ENCODE measurements around the gene PARP8.
A peak's percentile ranks its signal among the peaks of the same experiment; 100 is the strongest.
"Not testable (repeated sequence)": the region's sequence is repeated elsewhere in the genome, so short reads cannot be mapped to it uniquely, and the experiment has no call there.

Gene PARP8

GRCh38 chr5:50687548-50687947, 21.1 kb downstream of the PARP8 start:
- no peak for DNase-seq

DNA sequence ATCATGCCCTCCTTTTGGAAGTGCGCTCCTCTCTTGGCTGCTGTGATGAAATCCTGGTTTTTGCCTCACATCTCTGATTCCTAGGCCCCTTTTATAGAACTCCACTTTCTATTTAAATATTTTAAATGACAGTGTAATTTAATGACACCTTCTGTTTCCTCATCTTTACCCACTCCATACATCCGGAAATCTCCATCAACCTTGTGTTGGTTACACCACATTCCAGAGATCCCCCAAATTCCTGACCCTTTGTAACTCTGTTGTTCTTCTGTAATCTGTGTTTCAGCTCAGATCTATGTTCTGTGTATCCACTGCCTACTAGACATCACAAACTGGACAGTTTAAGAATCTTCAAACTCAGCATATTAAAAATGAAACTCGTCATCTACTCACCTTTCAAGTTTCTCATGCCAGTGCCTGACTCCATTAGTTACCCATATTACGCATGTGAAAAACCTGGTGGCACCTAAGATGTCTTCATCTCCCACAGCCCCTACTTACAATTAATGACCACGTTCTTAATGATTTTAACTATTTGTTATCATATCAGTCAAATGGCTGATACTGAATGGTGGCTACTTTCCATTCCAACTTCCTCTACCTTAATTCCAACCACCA, 25.1 kb downstream of the PARP8 start:
- no peak for DNase-seq

GRCh38 chr5:50694027-50694590, 27.7 kb downstream of the PARP8 start:
- DNase-seq: peak; percentile 34

DNA sequence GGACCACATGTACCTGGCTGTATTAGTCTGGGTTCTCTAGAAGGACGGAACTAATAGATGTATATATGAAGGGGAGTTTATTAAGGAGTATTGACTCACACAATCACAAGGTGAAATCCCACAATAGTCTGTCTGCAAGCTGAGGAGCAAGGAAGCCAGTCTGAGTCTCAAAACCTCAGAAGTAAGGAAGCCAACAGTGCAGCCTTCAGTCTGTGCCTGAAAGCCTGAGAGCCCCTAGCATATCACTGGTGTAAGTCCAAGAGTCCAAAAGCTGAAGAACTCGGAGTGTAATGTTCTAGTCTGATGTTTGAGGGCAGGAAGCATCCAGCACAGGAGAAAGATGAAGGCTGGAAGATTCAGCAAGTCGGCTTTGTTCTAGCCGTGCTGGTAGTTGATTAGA, 28.2 kb downstream of the PARP8 start:
- not testable (repeated sequence) for DNase-seq

DNA sequence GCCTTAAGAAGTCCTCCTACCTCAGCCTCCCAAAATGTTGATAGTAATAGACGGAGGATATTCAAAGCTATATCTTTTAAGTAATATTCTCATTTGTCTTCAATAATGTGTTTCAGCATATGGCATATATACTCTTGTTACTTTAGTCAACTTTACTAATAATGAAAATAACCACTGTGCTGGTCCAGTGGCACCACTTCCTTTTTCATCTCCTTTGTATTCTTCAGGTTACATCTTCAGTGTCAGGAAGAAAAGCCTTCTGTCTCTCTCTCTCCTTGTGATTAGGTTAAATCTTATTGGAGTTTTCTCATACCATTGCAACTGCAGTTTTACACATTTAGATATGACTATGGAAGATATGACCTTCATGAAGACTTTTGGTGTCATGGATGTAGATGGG, 31.3 kb downstream of the PARP8 start:
- no peak for DNase-seq

DNA sequence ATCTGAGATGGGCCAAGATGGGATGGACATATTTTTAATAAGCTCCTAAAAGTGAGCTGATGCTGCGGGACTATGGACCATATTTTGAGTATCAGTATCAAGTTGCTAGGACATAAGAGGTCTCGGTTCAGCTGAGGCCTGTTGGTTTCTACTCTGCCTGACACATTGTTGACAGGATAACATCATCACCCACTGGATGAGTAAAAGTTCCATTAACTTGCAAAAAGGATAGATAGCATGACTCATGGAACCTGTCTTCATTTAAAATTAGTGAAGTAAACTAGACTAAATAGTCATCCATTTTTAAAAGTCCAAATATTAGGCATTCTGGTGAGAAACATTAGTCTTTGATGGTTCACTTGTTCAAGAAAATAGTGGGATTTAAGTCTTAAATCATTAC, 33.3 kb downstream of the PARP8 start:
- no peak for DNase-seq

DNA sequence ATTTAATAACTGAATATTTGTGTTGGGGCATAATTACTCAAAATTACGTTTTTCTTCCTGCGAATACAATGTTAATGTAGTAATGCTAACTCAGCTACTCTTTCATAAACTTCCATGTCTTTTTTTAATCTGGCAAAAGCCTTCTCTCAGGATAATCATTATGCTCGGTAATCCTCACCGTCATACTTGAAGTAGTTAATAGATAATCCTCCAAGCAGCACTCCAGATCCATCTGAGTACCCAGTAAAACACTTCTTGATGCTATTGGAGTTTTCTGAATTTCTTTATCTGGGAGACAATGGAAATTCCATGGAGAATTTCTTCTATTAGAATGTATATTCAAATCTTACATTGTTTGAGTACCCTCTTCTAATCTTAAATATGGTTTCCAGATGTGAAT, 34.3 kb downstream of the PARP8 start:
- DNase-seq: no peak

DNA sequence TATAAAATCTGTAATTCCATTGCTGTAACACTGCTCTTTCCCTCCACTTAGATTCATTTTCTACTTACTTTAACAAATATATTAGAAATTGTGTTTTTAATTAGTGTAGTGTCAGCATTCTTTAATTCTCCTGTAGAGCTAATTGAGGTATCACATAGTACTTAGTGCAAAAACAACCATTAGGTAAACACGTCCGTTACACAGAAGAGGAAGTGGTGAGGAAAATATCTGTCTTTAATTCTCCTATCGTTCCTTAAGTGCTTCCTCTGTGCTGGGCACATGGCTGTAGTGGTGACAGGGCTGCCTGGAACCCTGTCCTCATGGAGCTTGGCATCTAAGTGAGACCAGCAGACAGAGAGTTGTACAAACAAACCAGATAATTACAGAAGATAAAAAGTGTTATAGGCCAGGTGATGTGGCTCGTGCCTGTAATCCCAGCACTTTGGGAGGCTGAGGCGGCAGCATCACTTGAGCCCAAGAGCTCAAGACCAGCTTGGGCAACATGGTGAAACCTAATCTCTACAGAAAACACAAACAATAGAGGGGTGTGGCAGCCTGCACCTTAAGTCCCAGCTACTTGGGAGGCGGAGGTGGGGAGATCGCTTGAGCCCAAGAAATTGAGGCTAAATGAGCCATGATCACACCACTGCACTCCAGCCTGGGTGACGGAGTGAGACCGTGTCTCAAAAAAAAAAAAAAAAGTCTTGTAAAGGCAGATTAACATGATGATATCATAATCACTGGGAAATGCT, 36.4 kb downstream of the PARP8 start:
- peak; percentile 6 for DNase-seq

DNA sequence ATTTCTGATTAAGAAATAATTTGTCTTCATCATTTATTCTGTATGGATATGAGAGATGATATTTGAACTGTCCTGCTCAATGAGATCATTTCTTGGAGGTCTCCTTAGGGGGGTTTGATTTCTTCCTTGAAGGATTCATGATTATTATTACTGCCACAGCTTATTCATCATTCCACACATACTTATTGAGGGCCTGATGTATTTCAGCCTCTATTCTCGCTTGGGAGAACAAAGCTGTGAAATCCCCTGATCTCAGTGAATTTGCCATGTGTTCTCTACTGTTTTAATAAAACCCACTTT, 36.9 kb downstream of the PARP8 start:
- no peak for DNase-seq

DNA sequence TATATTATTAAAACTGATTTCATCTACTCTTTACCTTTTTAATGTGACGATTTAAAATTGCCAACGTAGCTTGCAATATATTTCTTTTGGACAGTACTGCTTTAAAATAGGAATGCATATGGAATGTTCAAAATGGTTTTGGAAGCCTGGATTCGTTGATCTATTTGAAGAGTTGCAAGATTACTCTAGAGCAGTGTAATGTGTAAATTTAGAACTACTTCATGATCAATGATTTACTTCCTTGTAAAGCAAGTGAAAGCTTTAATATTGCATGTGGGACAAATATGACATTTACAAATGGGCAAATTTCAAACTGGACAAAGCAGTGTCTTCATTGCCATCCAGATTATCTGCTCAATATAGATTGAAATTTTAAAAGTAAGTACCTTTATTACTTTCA, 38.3 kb downstream of the PARP8 start:
- DNase-seq: no peak

GRCh38 chr5:50709471-50709870, 43.0 kb downstream of the PARP8 start:
- no peak for DNase-seq

- no peak for DNase-seq
Measured at GRCh38 chr5:50710838-50711237, 44.4 kb downstream of the PARP8 start.

DNA sequence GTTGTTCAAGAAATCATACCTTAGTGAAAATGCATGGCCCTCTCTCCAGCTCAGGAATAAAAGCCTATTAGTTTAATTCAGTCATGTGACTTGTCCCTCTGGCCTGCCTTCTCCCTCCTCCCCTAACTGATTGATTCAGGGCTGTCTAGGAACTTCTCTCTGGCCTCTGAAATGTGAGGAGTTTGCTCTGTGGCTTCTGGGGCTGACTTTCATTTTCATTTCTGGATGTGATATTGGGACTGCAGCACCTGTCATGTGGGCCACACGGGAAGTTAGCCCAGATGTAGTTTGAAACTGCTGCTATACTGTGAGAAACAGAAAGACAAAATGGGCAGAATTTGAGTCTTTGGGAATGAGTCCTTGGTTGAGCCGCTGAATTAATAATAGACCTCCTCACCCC, 44.8 kb downstream of the PARP8 start:
- DNase-seq: no peak

- DNase-seq: no peak
Measured at GRCh38 chr5:50712479-50712878, 46.0 kb downstream of the PARP8 start.

DNA sequence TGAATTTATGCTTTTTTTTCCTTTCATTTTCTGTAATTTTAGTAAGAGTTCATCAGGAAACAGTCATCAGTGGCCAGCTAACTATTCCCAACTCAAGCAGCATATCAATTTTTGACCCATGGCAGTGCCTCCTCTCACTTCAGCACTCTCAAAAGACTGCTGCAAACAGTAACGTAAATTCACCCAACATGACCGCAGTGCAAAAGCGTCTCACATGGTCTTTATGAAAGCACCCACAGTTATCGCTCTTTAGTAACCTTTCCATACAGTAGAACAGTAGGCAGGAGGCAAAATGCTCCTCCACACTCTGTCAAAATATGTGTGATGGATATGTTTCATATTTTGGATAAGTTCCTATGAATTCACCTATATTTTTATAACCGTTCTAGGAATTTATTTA, 48.6 kb downstream of the PARP8 start:
- DNase-seq: no peak

DNA sequence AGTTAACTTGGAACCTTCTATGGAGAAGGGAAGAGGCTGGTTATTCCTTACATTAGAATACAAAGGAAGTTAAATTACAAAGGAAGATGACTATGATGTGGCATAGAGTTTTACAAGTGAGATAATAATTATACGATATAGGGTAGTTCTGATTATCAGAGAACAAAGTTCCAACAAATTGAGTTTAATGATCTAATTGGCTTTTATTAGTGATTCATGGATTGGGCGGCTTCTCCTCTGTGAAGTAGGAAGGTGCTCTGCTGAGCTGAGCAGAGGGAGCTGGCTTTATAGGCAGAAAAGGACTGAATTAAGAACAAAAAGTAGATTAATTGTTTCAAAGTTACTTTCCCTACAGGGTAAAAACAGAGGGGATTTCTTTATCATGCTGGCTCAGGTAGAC, 49.7 kb downstream of the PARP8 start:
- DNase-seq: no peak

- DNase-seq: no peak
Measured at GRCh38 chr5:50717651-50718050, 51.2 kb downstream of the PARP8 start.

DNA sequence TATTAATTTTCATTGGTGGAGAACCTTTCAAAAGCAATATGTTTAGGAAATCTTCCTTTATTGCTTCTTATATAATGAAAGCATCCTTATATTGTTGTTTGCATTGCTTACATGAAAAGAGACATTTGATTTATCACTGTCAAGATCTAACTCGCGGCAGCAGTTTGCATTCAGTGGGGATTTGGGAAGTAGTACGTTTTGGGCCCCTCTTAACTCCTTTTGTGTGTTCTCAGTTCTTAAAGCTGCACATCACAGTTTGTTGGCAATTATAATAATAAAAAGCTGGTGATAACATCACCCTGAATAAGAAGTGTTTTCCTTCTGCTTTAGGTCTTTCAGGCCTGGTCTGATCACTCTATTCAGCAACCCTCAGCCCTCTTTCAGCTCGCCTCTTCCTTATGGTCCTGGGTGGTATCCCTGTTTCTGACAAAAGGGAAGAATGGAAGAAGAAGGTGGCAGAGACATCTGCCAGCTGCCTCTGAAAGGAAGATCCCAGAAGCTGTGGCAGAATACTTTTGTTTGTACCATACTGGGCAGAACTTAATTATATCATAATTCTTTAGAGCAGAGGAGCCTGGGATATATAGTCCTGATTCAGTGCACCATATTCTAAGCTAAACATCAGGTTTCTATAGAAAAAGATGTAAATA, 53.7 kb downstream of the PARP8 start:
- DNase-seq: no peak

- no peak for DNase-seq
Measured at GRCh38 chr5:50722223-50722622, 55.8 kb downstream of the PARP8 start.

DNA sequence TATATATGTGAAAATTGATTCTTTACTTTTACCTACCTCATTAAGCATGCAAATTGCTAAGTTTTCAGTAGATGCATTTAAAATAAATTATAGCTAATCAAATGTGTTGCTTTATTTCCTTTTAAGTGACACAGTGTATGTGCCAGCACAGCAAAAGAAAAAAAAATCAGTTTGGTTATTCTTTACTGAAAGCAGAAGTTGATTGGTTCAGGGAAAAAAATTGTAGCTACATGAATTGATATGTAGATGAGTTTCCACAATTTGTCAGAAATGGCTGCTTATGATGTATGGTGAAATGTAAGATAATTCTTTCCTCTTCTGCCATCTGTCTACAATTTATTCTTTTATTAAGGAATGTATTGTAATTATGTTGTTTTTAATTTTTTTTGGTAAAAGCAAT, 57.8 kb downstream of the PARP8 start:
- no peak for DNase-seq

GRCh38 chr5:50725800-50726474, 59.5 kb downstream of the PARP8 start:
- no peak for DNase-seq

DNA sequence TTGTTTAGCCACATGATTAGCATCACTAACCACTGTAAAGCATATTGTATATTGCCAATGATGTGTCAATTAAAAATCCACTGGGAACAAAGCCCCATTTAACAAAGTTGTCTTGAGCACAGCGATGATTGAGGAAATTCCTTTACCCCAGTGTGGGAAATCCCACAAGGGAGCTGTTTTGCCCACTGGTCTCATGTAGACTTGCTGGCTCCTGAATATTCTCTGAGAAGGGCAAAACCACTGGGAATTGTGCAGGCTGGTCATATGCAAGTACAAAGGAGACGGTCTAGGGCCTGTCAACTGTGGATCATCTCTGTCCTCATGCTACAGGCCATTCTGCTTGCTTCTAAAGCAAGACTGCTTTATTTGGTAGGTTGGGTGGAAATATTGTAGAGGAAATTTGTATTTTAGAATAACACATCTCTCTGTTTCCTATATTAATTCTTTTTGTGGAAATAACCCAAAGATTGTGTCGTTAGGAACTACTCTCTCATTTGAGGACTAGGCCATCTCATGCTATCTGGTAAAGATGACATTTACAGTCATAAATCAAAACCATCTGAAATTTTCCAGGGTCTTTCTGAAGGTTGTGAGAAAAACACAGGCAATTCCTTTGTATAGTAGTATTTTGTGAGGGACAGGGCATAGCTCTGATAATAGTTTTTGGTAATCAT, 60.2 kb downstream of the PARP8 start:
- no peak for DNase-seq

DNA sequence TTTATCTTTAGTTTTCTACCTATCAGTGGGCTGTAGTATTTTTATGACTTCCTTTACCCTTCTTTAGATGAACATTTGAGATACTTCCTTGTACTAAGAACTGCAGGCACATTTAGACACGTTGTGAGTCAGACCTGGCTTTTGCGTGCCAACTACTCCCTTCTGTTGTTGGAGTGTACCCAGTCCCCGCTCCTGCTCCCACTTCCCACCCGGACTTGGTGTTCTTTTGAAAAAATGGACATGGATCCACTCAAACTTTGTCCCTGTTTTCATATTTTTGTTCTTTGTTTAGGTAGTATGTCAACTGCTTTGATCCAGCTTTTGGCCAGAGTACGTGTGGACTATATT, 60.7 kb downstream of the PARP8 start:
- DNase-seq: peak; percentile 16

Data from GF-D8 (cell line).